Right ventricle myocardium inferior (tissue), 1 donor: ENCODE results near the gene PRKAG2. TPM values are rescaled to one million over a fixed set of nuclear protein-coding genes. Genes with fewer than 3 reads are reported as not detected.
"Not testable (repeated sequence)": the region's sequence is repeated elsewhere in the genome, so short reads cannot be mapped to it uniquely, and the experiment has no call there.

ENCODE experiments used
- ATAC-seq: fragments of 200-7000 bp; cut with Tn5 transposase; one replicate; pipeline ENCODE4 v1.9.1; 2020; ENCODE audit warnings: mild to moderate bottlenecking, moderate library complexity
- DNase-seq: peaks from one replicate; pipeline ENCODE4 v3.0.0; 2021; ENCODE audit errors: missing footprints
- intact Hi-C: fragments of 100-400 bp; cut with DNase I; formaldehyde crosslinking; loops from one replicate; pipeline ENCODE4 v1.11.0; 2022
- total RNA-seq: library from RNA; stranded (reverse); fragmentation: NEBNext Ultra II Directional; extraction: Animal tissue kit (Norgen Biotek cat#: 25700); gene quantifications from one replicate; pipeline ENCODE4 v1.2.1, GENCODE V29; 2021
- donor health status: DM: no; HTN: yes; CAD: no; lungs with severe emphysema.

Gene PRKAG2
- total RNA-seq, 1 donor from 2014 or later: 122 TPM

GRCh38 chr7:151599401-151600227, 277.3 kb downstream of the PRKAG2 start:
- peak; percentile 88 for ATAC-seq
- no peak for DNase-seq
- intact Hi-C loops: no loop called here

- ATAC-seq: peak; percentile 27
- intact Hi-C loops: no loop called here
Measured at GRCh38 chr7:151597541-151598444, 279.1 kb downstream of the PRKAG2 start.

GRCh38 chr7:151595702-151596350, 281.1 kb downstream of the PRKAG2 start:
- ATAC-seq (no peak), DNase-seq (no peak)
- intact Hi-C loops: no loop called here

More at GRCh38 chr7:151597541-151598444, 279.1 kb downstream of the PRKAG2 start:
- DNase-seq: no peak

- no peak for DNase-seq
- no peak for ATAC-seq
- intact Hi-C loops: no loop called here
Measured at GRCh38 chr7:151592868-151593486, 283.9 kb downstream of the PRKAG2 start.

- DNase-seq (no peak), ATAC-seq (no peak)
- intact Hi-C loops: no loop called here
Measured at GRCh38 chr7:151592330-151592729, 284.6 kb downstream of the PRKAG2 start.

GRCh38 chr7:151591866-151592265, 285.0 kb downstream of the PRKAG2 start:
- intact Hi-C loops: no loop called here
- DNase-seq (no peak), ATAC-seq (peak; percentile 33)

GRCh38 chr7:151590850-151591771, 285.8 kb downstream of the PRKAG2 start:
- no peak for DNase-seq
- ATAC-seq: peak; percentile 37

GRCh38 chr7:151590071-151590849, 286.7 kb downstream of the PRKAG2 start:
- DNase-seq (no peak), ATAC-seq (no peak)
- intact Hi-C loops: no loop called here

More at GRCh38 chr7:151590850-151591771, 285.8 kb downstream of the PRKAG2 start:
- intact Hi-C loops: no loop called here

- intact Hi-C loops: no loop called here
- DNase-seq: no peak
- ATAC-seq: no peak
Measured at GRCh38 chr7:151588982-151589381, 287.9 kb downstream of the PRKAG2 start.

- DNase-seq: no peak
- intact Hi-C loops: no loop called here
- ATAC-seq: no peak
Measured at GRCh38 chr7:151586531-151587260, 290.2 kb downstream of the PRKAG2 start.

- ATAC-seq (peak; percentile 34), DNase-seq (no peak)
- intact Hi-C loops: no loop called here
Measured at GRCh38 chr7:151585744-151586393, 291.0 kb downstream of the PRKAG2 start.

GRCh38 chr7:151581741-151582140, 295.2 kb downstream of the PRKAG2 start:
- DNase-seq (no peak), ATAC-seq (no peak)
- intact Hi-C loops: no loop called here

- intact Hi-C loops: no loop called here
- ATAC-seq (no peak), DNase-seq (no peak)
Measured at GRCh38 chr7:151579644-151580043, 297.3 kb downstream of the PRKAG2 start.

- DNase-seq (no peak), ATAC-seq (no peak)
- intact Hi-C loops: no loop called here
Measured at GRCh38 chr7:151575410-151575809, 301.5 kb downstream of the PRKAG2 start.

GRCh38 chr7:151573046-151573445, 303.9 kb downstream of the PRKAG2 start:
- not testable (repeated sequence) for DNase-seq, ATAC-seq
- intact Hi-C loops: loop anchor here (5.0 kb wide), 1 partner anchor 184 kb away; no protein-coding TSS in a partner anchor

GRCh38 chr7:151572136-151572535, 304.8 kb downstream of the PRKAG2 start:
- DNase-seq: no peak
- no peak for ATAC-seq
- intact Hi-C loops: loop anchor here (5.0 kb wide), 1 partner anchor 185 kb away; no protein-coding TSS in a partner anchor
